HPDE6-E6E7 (cell line): ENCODE measurements around the gene SPATA25.

Source experiments
- DNase-seq: peaks from one replicate; pipeline ENCODE4 v3.0.0; 2011; ENCODE audit warnings: missing footprints; ENCODE audit errors: extremely low spot score

The SPATA25 gene

DNA sequence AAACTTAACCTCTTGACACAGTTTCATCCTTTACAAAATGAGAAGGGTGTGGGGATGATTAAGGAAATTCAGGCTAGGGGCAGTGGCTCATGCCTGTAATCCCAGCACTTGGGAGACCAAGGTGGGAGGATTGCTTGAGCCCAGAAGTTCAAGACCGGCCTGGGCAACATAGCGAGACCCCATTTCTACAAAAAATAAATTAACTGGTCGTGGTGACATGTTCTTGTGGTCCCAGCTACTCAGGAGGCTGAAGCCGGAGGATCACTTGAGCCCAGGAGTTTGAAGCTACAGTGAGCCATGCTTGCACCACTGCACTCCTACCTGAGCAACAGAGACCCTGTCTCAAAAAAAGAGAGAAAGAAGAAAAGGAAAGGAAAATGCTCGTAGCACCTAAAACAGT is 21.0 kb downstream of the SPATA25 start:
- DNase-seq: no peak

DNA sequence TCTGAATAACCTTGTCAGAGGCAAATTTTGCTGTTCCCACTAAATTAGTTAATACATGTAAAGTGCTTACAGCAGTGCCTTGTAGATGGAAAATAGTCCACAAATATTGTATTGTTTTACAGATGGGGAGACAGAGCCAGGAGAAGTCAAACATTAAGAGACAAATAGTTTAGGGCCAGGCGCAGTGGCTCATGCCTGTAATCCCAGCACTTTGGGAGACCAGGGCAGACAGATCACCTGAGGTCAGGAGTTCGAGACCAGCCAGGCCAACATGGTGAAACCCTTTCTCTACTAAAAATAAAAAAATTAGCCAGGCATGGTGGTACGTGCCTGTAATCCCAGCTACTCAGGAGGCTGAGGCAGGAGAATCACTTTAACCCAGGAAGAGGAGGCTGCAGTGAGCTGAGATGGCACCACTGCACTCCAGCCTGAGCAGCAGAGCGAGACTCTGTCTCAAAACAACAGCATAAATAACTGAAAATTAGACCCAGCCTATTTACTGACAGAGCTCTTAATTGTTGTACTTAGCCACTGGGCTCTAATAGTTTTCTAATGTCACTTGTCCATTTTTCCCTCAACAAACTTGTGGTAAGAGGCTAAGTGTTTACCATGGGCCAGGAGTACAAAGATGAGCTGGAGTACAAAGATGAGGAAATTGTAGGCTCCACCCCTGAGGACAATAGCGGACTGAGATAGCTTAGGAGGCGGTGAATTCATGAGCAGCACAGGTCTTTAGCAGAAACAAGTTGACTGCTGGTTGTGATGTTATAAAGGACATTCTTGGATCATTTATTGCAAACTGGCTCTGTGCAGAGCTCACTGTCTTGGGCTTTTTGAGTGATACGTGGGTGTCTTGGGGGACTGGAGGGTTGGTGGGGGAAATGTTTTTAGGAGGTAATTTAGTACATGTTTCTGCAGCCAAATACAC is 23.6 kb downstream of the SPATA25 start:
- no peak for DNase-seq

DNA sequence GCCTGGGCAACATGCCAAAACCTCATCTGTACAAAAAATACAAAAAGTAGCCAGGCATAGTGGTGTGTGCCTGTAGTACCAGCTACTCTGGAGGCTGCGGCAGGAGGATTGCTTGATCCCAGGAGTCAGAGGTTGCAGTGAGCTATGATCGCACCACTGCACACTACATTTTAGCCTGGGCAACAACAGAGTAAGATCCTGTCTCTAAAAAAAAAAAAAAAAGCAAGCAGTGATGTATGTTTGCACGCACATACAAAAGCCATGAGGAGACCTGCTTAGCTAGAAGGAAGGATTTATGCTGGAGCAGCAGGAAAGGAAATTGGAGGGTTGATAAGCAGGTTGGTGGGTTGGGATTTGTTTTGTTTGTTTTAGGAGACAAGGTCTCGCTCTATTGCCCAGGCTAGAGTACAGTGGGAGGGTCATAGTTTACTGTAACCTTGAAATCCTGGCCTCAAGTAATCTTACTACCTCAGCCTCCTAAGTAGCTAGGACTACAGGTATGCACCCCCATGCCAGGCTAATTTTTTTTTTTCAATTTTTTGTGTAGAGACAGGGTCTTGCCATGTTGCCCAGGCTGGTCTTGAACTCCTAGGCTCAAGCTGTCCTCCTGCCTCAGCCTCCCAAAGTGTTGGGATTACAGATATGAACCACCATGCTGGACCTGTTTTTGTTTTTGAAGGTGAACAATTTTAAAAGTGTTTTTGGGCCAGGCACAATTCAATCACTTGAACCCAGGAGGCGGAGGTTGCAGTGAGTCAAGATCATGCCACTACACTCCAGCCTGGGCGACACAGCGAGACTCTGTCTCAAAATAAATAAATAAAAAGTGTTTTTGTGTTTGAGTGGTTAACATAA is 26.0 kb downstream of the SPATA25 start:
- no peak for DNase-seq

DNA sequence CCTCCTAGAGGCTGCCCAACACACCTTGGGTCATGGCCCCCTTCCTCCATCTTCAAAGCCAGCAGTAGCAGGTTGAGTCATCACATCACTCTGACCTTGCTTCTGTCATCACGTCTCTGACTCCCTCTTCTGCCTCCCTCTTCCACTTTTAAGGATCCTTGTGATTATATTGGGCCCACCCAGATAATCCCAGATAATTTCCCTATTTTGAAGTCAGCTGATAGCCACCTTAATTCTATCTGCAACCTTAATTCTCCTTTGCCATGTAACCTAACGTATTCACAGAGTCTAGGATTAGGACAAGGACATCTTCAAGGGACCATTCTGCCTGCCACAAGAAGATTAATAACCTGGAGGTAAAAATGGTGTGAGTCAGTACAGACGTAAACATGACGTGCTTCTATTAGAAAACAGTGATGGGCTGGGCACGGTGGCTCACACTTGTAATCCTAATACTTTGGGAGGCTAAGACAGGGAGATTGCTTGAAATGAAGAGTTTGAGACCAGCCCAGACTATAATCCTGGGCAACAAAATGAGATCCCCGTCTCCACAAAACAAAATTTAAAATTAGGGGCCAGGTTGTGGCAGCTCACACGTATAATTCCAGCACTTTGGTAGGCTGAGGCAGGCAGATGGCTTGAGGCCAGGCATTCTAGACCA is 26.7 kb downstream of the SPATA25 start:
- DNase-seq: no peak

DNA sequence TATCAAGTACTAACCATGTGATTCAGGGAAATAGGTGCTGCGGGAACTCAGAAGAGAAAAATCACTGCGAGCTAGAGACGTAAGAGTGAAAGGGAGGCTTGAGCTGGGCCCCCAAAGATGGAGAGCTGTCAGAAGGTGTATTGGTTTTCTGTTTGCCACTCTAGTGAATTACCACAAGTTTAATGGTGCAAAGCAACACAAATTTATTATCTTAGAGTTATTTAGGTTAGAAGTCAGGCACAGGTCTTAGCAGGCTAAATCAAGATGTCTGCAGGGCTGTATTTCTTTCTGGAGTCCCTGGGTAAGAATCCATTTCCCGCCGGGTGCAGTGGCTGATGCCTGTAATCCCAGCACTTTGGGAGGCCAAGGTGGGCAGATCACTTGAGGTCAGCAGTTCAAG is 27.5 kb downstream of the SPATA25 start:
- DNase-seq: no peak

DNA sequence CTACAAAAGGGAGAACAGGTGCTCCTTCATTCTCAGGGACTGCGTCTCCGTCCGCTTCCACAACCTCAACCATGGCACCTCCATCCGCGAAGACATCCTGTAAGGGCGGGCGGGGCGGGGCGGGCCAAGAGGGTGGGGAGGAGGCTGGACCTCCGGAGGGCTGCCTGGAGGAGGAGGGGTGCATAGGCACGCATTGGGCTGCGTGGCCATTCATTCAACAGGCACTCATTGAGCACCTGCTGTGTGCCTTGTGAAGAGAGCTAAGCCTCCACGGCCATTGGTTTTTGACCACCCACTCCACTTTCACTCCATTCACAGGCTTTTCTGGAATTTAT is 29.6 kb downstream of the SPATA25 start:
- no peak for DNase-seq

DNA sequence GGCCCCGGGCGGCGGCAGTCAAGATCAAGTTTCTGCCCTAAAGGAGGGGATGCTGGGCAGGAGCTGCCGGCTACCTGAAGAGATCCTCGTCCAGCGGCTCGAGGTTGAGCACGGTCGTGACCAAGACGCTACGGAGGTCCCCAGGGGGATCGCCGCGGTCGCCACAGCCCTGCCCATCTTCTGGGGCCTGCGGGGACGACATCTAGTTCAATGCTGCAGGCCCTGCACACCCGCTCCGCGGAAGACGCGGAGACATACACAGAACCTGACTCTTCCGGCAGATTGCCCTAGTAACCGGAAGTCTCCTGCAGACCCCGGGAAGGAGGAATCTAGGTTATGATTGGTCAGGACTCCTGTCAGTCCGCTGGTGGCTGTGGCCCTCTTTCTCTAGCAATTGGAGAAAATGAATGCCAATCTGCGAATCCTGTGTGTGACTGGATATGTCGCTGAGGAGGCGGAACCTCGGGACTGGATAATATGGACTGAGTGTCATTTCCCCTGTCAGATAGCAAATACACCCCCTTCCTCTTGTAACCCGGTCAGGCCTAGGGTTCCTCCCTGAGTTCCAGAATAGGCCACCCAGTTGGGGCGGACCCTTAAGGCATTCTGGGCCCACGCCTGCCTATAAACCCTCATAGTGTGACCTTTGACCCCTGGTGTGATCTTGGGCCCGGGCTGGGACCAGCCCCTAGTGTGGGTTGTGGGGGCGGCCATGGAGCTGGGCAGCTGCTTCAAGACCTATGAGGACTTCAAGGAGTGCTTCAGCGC is 30.1 kb downstream of the SPATA25 start, which contains the start of the genes ACOT8 and ZSWIM3:
Gene ACOT8 (minus strand): TSS at position 279 of the 768 bp plus-strand sequence. CDS start 77 bp downstream, at position 202.
Gene ZSWIM3 (plus strand): TSS at position 501 of the 768 bp plus-strand sequence. CDS start 212 bp downstream, at position 713.
- peak; percentile 100 for DNase-seq

DNA sequence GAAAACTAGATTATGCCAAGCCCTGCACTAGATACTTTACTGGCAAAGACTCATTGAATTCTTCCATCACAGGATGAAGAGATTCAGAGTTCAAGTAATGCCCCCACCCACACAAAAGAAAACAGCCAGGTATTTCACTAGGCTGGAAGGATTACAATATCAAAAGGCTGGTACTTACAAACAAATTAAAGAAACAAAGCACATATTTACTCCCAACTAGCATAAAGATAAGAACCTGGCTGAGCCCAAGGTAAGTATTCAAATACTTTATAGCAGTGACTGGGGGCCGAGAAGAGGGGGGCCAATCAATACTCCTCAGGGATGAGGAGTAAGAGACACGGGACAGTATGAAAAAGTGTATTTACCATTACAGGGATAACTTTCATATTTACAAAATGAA is 33.9 kb downstream of the SPATA25 start:
- no peak for DNase-seq

DNA sequence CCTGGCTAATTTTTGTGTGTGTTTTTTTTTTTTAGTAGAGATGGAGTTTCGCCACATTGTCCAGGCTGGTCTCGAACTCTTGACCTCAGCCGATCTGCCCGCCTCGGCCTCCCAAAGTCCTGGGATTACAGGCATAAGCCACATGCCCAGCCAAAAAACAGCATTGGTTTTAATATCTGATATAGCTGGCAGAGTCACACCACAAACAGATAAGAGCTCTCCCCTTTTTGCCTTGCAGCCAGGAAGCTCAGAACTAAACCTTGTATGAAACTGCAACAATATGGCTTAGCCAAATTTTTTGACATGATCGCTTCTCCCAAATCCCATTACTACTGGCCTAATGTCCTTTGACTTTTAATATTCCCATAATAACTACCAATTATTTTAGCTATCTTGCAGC is 35.1 kb downstream of the SPATA25 start:
- DNase-seq: no peak

DNA sequence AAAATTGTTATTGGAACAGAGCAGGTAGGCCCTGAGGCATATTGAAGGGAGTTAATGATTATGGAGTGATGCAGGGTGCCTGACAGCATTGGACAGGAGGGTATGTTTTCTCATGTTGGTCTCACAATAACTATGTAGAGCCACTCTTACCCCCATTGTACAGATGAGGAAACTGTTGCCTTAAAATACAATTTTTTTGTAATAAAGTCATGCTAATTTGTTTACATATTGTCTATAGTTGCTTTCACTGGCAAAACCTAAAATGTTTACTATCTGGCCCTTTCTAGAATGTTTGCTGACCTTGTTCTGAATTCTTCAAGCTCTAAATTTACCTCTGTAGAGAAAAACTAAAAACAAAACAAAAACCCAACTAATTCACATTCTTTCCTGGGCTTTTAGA is 35.9 kb downstream of the SPATA25 start:
- DNase-seq: no peak

DNA sequence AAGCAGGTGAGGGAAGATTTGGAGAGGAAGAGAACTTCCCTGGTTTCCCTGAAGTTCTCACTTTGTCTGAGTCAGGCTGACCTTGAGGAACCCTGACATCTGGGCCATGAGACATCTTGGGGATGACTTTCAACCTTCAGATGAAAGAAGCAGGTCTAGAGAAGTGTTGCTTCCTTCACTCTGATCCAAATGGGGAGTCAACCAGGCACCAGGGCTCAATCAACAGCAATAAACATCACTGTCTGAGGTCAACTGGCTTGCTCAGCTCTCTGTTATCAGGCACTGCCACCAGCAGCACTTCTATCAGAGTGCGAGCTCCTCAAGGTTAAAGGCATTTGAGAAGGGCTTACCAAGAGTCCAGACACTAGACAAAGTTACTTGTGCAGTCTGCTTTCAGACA is 36.5 kb downstream of the SPATA25 start:
- no peak for DNase-seq

DNA sequence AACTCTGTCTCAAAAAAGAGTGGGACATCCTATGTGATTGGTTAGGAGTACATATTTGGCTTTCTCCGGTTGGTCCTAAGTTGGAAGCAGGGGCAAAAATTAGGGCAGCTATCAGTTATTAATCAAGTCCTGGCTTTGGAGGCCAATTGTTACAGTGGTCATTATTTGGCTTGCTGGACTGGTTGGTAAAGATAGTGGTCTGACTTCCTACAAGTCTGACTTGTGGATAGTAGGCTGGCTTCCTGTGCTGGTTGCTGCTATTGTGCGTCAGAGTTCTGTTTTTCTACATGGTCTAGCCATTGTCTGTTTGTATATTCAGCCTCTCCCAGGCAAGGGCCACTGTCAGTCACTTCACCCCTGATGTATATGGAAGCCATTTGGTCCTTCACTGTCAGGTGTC is 37.2 kb downstream of the SPATA25 start:
- DNase-seq: no peak

DNA sequence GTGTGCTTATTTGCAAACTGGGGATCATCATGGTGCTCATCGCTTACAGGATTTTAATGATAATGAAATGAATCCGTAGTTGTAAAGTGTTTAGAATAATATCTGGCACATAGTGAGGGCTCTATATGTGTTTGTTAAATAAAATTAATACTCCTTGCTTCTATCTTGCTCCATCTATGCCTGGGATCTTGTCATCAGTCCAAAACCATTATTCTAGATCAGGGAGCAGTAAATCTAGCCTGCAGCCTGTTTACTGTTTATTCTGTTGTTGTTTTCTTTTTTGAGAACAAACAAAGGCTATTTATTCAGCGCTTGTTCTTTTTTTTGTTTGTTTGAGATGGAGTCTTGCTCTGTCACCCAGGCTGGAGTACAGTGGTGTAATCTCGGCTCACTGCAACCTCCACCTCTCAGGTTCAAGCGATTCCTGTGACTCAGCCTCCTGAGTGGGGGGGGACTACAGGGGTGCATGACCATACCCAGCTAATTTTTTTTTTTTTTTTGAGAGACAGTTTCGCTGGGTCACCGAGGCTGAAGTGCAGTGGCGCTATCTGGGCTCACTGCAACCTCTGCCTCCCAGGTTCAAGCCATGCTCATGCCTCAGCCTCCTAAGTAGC is 38.3 kb downstream of the SPATA25 start:
- DNase-seq: no peak

DNA sequence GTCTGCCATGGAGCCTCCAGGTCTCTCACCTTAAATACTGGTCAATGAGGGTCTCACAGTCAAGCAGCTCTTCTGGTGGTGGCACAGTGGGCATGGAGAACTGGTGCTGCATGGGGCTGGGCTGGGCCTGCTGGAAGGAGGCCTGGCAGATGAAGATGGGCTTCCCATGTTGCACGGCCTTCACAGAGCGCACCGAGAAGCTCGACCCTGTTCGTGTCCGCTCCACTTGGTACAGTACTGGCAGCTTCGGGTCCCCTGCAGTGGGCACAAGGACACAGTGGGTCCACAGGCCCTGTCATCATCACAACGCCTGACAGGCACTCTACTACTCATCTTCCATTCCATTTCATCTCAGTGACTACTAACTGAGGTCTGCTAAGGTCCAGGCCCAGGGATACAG is 39.0 kb downstream of the SPATA25 start:
- DNase-seq: no peak

DNA sequence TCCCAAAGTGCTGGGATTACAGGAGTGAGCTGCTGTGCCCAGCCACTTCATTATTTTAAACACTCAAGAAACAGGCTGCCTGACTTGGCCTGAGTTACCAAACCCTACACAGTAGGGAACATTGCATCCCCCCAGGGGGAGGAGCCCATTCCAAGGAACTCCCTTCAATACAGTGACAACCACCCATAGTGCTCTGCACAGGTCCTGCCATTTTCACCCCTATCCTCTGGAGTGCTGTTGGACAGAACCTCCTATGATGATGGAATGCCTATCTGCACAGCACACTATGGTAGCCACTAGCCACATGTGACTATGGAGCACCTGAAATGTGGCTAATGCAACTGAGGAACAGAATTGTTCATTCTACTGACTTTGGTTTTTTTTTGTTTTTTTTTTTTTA is 42.0 kb downstream of the SPATA25 start:
- no peak for DNase-seq

DNA sequence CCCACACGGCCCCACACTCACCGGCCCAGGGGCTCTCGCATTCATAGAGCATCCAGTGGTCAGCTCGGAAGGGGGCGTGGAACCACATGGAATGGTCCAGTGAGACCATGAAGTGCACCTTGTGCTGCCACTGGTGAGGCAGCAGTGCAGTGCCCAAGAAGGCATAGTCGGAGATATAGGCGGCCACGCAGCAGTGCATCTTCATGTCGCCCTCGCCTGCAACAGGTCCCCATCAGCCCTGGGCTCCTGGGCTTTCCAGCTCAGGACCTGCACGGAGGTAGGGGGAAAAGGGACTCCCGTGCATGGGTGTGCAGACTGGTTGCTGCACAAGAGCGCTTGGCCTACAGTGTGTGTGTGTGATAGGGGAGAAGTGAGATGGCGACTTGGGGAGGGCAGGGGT is 43.9 kb downstream of the SPATA25 start:
- DNase-seq: no peak

DNA sequence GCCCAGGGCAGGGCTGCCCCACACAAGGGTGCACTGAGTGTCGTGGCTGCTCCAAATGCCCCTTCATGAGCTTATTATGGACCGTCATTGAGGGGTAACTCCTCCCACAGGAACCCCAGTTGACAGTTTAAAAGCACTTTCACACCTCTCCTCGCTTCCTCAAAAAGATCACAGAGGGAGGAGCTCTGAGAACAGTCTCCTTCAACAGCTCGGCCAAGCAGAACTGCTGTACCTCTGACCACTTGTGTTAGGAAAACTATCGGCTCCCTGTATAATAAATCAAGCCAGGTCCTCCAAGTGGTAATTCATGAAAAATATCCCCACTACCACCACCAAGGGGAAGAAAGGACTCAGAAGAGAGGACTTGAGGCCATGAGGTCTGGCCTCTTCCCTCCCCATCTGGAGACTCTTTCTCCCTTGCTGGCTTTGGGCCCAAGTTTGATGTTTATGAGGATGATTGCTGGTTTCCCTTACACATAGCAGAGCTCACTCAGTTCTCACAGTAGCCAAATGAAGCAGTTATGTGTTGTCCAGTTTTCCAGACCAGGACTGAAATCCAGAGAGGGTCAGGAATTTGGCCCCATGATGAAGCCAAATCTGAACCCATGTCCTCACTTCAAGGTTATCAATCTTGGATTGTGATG is 45.1 kb downstream of the SPATA25 start:
- no peak for DNase-seq

DNA sequence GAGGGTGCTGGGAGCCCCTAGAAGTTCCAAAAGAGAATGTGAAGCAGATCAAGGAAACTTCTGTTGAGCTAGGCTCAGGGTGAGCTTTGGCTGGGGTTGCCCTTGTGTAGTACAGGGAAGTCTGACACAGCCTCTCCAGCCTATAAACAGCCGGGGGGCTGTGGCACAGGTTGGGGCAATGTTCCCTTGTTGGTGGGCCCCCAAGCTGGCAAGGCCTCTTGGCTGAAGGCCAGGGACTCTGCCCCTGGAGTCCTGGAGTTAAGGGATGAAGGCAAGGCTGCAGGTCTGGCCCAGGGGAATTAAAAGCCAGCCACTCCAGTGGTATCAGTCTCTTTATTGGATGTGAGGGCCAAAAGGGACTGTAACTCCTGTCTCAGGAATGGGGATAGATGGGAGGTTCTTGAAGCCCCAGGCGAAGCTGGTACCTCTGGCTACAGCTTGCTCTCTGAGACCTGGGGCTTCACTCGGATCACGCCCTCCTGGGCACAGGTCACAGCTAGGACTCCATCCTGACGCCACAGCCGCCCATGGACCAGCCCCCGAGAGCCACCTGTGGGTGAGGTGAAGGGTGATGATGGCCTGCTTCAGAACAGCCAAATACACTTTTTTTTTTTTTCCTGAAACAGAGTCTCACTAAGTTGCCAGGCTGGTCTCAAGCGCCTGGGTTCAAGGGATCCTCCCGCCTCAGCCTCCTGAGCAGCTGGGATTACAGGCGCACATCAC is 45.9 kb downstream of the SPATA25 start:
- no peak for DNase-seq

DNA sequence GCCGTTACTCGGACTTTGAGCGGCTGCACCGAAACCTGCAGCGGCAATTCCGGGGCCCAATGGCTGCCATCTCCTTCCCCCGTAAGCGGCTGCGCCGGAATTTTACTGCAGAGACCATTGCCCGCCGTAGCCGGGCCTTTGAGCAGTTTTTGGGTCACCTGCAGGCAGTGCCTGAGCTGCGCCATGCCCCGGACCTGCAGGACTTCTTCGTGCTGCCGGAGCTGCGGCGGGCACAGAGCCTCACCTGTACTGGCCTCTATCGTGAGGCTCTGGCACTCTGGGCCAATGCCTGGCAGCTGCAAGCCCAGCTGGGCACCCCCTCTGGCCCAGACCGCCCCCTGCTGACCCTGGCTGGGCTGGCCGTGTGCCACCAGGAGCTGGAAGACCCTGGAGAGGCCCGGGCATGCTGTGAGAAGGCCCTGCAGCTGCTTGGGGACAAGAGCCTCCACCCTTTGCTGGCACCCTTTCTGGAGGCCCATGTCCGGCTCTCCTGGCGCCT is 46.7 kb downstream of the SPATA25 start:
- DNase-seq: no peak

DNA sequence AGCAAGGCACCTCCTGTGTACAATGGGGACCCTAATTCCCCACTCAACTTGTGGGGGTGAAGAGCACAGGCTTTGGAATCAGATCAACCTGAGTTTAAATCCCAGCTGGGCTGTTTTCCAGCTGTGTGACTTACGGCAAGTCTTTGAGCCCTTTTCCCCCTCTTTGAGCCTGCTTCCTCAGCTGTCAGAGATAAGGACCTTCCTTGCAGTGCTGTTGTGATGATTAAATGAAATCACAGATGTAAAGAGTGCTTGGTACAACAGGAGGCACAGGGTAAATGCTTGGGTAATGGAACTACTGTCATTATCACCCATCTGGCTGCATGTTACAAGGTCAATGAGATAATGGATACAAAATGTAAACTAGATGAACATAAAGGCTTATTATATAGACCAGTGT is 50.6 kb downstream of the SPATA25 start:
- DNase-seq: no peak
